HG02938 (cell line): Measurements from ENCODE around the gene PPIE.

ENCODE experiments used
- ATAC-seq: cut with Tn5 transposase; IDR thresholded peaks from one replicate; pipeline ENCODE4 v1.9.1; 2021; ENCODE audit warnings: mild to moderate bottlenecking, moderate library complexity; ENCODE audit not compliant: unreplicated experiment

Gene PPIE

GRCh38 chr1:39720094-39720999 is 18.3 kb upstream of the PPIE start:
- ATAC-seq: no peak

- no peak for ATAC-seq
These were observed 17.0 kb upstream of the PPIE start for GRCh38 chr1:39721664-39722063.

DNA sequence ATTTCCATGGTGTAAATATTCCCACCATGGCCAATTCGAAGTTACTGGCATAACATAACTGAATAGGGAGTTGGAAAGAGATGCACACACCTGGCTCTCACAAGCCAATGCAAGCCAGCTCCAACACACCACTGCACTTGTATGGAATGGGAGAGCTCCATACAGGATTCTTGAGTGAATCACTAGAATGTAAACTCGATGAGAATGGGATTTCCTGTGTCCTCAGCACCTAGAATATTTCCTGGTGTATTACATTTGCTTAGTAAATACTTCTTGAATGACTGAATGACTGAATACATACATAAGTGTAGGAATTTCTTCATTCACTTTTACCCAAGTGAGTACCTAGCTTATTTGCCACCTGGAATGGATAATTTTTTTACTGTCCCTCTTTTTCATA is 16.2 kb upstream of the PPIE start:
- ATAC-seq: no peak

DNA sequence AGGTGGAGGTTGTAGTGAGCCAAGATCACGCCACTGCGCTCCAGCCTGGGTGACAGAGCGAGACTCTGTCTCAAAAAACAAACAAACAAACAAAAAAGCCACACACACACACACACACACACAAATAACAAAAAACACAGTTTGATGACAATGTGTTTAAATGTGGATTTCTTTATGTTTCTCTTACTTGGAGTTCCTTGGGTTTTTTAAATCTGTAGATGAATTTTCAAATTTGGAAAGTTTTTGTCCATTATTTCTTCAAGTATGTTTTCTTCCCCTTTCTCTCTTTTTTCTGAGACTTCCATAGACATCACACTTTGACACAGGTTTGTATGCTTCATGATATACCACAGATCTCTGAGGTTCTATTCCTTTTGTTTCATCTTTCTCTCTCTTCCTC is 12.1 kb upstream of the PPIE start:
- ATAC-seq: no peak

GRCh38 chr1:39727221-39727931 is 11.3 kb upstream of the PPIE start:
- no peak for ATAC-seq

DNA sequence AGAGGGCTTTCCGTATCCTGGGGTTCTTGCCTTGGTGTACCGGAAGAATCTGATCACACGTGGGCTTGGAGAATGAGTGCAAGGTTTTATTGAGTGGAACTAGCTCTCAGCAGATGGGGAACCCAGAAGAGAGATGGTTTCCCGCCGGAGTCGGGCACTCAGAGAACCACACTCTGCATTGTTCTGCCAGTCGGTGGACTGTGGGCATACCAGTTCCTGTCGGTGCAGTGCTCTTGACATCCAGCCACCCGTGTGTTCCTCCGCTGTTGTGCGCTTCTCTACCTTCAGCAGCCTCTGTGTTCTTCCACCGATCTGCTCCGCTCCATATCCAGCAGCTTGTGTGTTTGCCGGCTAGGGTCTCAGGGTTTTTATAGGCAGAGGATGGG is 10.8 kb upstream of the PPIE start:
- no peak for ATAC-seq

GRCh38 chr1:39729030-39729429 is 9.7 kb upstream of the PPIE start:
- ATAC-seq: no peak

DNA sequence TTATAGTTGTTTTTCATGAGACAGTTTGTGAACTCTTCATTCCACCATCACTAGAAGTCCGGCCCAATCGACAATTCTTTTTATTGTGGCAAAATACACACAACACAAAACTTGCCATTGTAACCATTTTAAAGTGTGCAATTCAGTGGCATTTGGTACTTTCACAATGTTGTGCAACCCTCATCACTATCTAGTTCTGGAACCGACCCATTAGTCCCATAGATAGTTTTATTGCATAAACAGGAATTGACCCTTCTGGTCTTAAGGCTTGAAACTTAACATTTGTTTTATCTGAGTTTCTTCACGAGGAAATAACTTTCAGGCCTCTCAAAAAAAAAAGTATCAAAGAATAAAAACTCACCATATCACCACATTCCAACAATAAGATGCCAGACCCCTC is 8.8 kb upstream of the PPIE start:
- ATAC-seq: no peak

DNA sequence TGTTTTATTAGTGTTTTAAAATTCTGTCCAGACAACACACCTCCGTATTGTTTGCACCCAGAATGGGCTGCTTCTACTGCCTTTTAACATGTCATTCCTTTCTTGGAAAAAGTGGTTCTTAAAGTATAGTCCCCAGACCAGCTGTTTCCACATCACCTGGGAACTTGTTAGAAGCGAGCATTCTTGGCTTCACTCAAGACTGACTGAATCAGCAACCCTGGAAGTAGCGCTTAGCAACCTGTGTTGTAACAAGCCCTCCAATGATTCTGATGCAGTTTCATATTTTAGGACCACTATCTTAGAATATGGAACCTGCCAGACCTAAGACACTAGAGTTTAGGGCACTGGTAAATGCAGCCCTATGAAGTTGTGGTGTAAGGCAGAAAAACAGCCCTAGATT is 6.0 kb upstream of the PPIE start:
- ATAC-seq: no peak

DNA sequence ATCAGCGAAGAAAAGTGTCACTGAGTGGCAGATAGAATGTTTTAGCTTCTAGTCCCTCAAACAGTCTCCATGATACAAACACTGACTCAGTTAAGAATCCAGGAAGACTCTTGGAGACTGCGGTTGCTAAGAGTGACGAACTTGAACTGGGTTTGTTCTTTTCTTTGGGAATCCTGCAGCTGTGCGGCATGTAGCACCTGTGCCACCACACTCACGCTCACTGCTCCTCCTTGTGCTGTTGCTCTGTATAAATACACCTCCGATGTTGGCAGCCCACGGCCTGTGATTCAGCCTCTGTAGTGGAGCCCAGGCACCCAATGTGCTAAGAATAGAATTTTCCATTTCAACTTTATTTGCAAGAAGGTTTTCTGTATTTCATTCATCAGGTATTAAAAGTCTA is 5.5 kb upstream of the PPIE start:
- ATAC-seq: no peak

GRCh38 chr1:39735731-39736130 is 3.0 kb upstream of the PPIE start:
- no peak for ATAC-seq

- no peak for ATAC-seq
These were observed 1.0 kb upstream of the PPIE start for GRCh38 chr1:39737546-39738169.

DNA sequence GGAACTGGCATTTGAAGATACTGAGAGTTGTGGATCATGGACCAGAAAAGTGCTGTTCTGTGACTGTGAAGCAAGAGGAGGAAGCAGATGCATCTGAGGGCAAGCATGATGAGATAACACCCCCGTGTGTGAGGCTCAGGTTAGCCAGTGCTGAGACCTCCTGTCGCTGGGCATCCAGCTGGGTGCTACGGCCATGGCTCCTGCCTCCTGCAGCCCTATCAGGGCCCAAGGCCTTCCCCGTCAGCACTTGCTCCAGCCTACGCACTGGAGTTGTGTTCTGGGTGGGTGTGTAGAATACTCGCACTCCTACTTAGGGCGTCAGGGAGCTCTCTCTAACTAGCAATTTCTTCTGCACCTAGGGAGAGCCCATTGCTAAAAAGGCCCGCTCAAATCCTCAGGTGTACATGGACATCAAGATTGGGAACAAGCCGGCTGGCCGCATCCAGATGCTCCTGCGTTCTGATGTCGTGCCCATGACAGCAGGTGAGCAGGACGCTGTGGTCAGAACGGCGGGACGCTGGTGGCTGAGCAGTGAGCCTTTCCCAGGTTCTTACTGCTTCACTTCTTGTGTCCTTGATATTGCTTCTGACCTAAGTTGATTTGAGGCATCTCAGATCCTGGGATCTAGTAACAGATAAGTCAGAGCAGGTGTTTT is 6.5 kb downstream of the PPIE start:
- no peak for ATAC-seq

DNA sequence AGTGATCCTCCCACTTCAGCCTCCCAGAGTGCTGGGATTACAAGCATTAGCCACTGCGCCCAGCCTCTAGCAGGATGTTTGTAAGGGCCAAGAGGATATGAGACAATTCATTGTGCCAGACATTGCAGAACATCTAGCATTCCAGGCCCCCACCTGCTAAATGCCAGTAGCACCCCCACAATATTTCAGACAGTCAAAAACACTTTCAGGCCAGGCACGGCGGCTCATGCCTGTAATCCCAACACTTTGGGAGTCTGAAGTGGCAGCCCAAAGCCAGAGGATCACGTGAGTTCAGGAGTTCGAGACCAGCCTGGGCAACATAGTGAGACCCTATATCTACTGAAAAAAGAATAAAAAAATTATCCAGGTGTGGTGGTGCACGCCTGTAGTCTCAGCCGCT is 12.9 kb downstream of the PPIE start:
- ATAC-seq: no peak

DNA sequence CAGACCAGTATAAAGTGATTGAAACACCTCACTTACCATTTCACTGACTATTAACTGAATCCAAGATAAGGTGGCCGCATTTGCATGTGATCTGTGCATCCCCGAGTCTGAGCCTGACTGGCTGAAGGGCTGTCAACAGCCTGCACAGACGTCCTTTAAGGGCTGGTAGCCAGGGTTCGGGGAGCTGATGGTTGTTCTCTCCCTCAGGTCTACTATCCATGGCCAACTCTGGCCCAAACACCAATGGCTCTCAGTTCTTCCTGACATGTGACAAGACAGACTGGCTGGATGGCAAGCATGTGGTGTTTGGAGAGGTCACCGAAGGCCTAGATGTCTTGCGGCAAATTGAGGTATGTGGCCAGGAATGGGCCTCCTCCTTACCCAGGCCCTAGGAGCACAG is 14.0 kb downstream of the PPIE start:
- no peak for ATAC-seq

GRCh38 chr1:39753132-39754025 is 14.7 kb downstream of the PPIE start:
- no peak for ATAC-seq

- no peak for ATAC-seq
These were observed 15.4 kb downstream of the PPIE start for GRCh38 chr1:39754026-39754570.

DNA sequence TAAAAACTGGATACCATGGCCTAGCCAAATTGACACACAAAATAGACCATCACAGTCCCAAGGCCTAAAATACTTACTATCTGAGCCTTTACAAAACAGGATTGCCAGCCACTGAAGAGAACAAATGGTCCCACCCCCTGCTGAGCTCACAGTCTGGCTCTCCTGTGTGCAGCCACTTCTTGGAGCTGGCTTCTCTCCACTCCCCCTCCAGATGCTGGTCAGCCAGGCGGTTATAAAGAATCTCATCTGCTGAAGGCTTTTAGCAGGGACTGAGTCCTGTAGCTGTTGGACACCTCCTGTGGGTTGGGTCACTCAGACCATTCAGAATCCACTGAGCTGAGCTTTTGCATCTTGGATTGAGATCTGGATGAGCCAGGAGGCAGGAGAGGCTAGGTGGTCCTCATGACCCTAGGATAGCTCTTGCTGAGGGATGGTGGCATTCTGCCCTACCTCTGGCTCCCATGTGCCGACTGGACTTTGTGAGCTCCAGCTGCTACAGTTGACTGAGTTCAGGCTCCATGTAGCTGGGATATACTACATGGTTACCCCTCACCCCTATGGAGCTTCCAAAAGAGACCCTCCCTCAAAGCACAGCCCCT is 16.3 kb downstream of the PPIE start:
- ATAC-seq: no peak

DNA sequence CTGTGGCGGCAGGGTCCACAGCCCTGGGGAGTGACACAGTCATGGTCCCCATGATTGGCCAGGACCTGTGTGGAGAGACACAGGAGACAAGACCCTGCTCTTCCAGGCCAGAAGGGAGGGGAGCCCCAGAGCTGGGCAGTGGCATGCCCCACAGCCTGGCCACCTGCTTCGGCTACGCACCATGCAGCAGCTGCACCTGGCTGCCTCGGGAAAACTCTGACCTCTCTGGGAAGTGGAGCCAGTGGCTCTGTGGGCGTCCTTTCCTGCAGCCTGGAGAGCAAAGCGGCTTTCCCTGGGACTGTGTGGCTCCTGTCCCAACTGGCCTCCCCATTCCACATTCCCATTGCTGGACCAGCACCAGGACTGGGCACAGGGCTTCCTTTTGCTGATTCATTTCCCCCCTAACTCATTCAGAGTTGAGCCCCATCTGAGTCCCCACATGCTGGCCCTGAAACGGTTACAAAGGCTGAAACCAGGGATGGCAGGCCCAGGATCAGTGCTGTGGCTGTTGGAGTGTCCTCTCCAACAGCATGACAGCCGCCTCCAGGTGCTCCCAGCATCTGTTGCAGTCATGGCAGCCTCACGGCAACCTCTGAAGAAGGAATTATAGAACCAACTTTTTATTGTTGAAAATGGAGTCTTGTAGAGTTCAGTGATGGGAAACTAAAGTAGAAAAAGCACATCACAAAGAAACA is 17.4 kb downstream of the PPIE start:
- ATAC-seq: no peak
